ENCODE results near the gene ABCB11. TPM values are rescaled to one million over a fixed set of nuclear protein-coding genes. Genes with fewer than 3 reads are reported as not detected.
"Not testable (repeated sequence)": the region's sequence is repeated elsewhere in the genome, so short reads cannot be mapped to it uniquely, and the experiment has no call there.

ABCB11 gene
- total RNA-seq, 1 experiment from 2014 or later: 0.12 TPM

DNA sequence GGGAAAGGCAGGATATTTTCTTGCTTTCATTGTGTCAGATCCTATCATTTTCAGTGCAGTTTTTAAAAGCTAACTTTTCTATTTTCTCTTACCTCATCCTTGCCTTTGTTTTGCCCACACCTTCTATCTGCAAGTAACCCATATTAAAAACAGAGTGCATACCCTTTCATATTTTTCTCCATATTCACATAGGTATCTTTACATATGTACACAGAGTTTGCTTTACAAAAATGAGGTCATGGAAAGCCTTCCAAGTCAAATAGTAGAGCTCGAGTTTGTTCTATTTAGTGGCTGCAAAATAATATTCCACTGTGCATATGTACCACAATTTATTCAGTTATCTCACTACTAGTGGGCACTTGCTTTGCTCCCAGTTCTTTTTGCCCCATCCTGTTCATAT lies 34.3 kb upstream of the ABCB11 start:
- no peak overlapping the region for H2AFZ ChIP-seq (ENCODE audit: low read depth, low read length, poor library complexity, severe bottlenecking)
- no peaks in the 10 kb centered on the region for H3K79me2 ChIP-seq (ENCODE audit: insufficient read depth, low read length)
- no peaks in the 10 kb centered on the region for H3K9me3 ChIP-seq (ENCODE audit: control insufficient read depth in 1 of 2, insufficient read depth in 1 of 2, low read depth in 1 of 2, low read length in 2 of 2)
- no peak overlapping the region for H3K4me3 ChIP-seq (replicated peaks in 1 of 2; ENCODE audit: low read depth in 1 of 2, low read length in 2 of 2)
- H4K20me1 ChIP-seq (ENCODE audit: insufficient read depth): no peaks in the 10 kb centered on the region
- no peaks in the 10 kb centered on the region for H3K36me3 ChIP-seq (ENCODE audit: control insufficient read depth in 1 of 2, insufficient read depth in 2 of 2, low read length in 2 of 2)
- H3K9ac ChIP-seq (ENCODE audit: low read length): no peak overlapping the region
- H3K4me2 ChIP-seq (ENCODE audit: low read length): no peak overlapping the region
- ChIA-PET CTCF (no interaction called here), RAD21 (ENCODE audit: low non-redundant PET in 1 of 2, low total read pairs in 2 of 2, uncharacterized antibody in 2 of 2, unreplicated experiment in 2 of 2) (no interaction called here), POLR2A (no interaction called here)
- H3K27ac ChIP-seq (ENCODE audit: low read depth, low read length): no peak overlapping the region
- TF ChIP-seq, protein P1, sequence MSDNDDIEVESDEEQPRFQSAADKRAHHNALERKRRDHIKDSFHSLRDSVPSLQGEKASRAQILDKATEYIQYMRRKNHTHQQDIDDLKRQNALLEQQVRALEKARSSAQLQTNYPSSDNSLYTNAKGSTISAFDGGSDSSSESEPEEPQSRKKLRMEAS (IDR thresholded peaks at IDR 0.05): no peak
- TF ChIP-seq TCF7L2 (IDR thresholded peaks at IDR 0.05; ENCODE audit: borderline replicate concordance, extremely low read depth, insufficient read depth, insufficient read length): no peak
- no peak for TF ChIP-seq SIN3A (IDR thresholded peaks at IDR 0.05; ENCODE audit: low read depth)
- no peak for TF ChIP-seq ZFX (IDR thresholded peaks at IDR 0.05)
- no peak for TF ChIP-seq ZBTB33 (IDR thresholded peaks at IDR 0.05; ENCODE audit: extremely low read depth, insufficient replicate concordance, low read length)
- TF ChIP-seq POLR2A (IDR thresholded peaks at IDR 0.05; ENCODE audit: borderline replicate concordance, extremely low read depth, insufficient read depth, insufficient read length): no peak
- no peaks in the 10 kb centered on the region for H3K9me2 ChIP-seq (ENCODE audit: insufficient read depth)
- intact Hi-C loops (cut with micrococcal nuclease): no loop called here
- no TSS peak for BruUV-seq (replicated peaks)
- no peak for ATAC-seq
- no peaks in the 10 kb centered on the region for H3K27me3 ChIP-seq (ENCODE audit: insufficient read depth, low read length)
- no peak for DNase-seq (ENCODE audit: low read depth, low spot score)
- peaks cover 3 to 17% of the 10 kb centered on the region in 2 experiments; a peak in 3 of 4 replicates for H3K4me1 ChIP-seq (ENCODE audit: control insufficient read depth in 1 of 2, insufficient read depth in 2 of 2, low read length in 2 of 2)

- H3K4me1 ChIP-seq (ENCODE audit: control insufficient read depth in 1 of 2, insufficient read depth in 2 of 2, low read length in 2 of 2); H3K36me3 ChIP-seq (ENCODE audit: control insufficient read depth in 1 of 2, insufficient read depth in 2 of 2, low read length in 2 of 2); H3K9ac ChIP-seq (ENCODE audit: low read length); H2AFZ ChIP-seq (ENCODE audit: low read depth, low read length, poor library complexity, severe bottlenecking); H3K9me3 ChIP-seq (ENCODE audit: control insufficient read depth in 1 of 2, insufficient read depth in 1 of 2, low read depth in 1 of 2, low read length in 2 of 2); RAD21 ChIA-PET (ENCODE audit: low non-redundant PET in 1 of 2, low total read pairs in 2 of 2, uncharacterized antibody in 2 of 2, unreplicated experiment in 2 of 2); DNase-seq (ENCODE audit: low read depth, low spot score); intact Hi-C loops (cut with micrococcal nuclease); ATAC-seq; H3K4me3 ChIP-seq (replicated peaks in 1 of 2; ENCODE audit: low read depth in 1 of 2, low read length in 2 of 2); H3K27ac ChIP-seq (ENCODE audit: low read depth, low read length); H3K79me2 ChIP-seq (ENCODE audit: insufficient read depth, low read length); H3K9me2 ChIP-seq (ENCODE audit: insufficient read depth); H3K27me3 ChIP-seq (ENCODE audit: insufficient read depth, low read length); POLR2A ChIA-PET; BruUV-seq (replicated peaks); H3K4me2 ChIP-seq (ENCODE audit: low read length); H4K20me1 ChIP-seq (ENCODE audit: insufficient read depth): not testable (repeated sequence)
- CTCF ChIA-PET: interaction anchor here (0.6 kb wide), 1 partner anchor 9 kb away, joined by 5 read pairs; no protein-coding TSS in a partner anchor
These were observed 33.1 kb upstream of the ABCB11 start for GRCh38 chr2:169064199-169064598.

DNA sequence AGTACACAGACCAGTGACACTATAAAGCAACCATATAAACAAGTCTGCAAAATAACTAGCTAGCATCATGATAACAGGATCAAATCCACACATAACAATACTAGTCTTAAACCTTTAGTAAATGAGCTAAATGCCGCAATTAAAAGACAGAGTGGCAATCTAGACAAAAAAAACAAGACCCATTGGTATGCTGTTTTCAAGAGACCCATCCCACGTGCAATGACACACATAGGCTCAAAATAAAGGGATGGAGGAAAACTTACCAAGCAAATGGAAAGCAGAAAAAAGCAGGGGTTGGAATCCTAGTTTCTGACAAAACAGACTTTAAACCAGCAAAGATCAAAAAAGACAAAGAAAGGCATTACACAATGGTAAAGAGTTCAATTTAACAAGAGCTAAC lies 23.5 kb upstream of the ABCB11 start:
- intact Hi-C loops (cut with micrococcal nuclease); H3K79me2 ChIP-seq (ENCODE audit: insufficient read depth, low read length); H3K9me3 ChIP-seq (ENCODE audit: control insufficient read depth in 1 of 2, insufficient read depth in 1 of 2, low read depth in 1 of 2, low read length in 2 of 2); ATAC-seq; H3K4me1 ChIP-seq (ENCODE audit: control insufficient read depth in 1 of 2, insufficient read depth in 2 of 2, low read length in 2 of 2); BruUV-seq (replicated peaks); DNase-seq (ENCODE audit: low read depth, low spot score); POLR2A ChIA-PET; H3K27ac ChIP-seq (ENCODE audit: low read depth, low read length); H4K20me1 ChIP-seq (ENCODE audit: insufficient read depth); H3K36me3 ChIP-seq (ENCODE audit: control insufficient read depth in 1 of 2, insufficient read depth in 2 of 2, low read length in 2 of 2); H3K9me2 ChIP-seq (ENCODE audit: insufficient read depth); H3K27me3 ChIP-seq (ENCODE audit: insufficient read depth, low read length); H2AFZ ChIP-seq (ENCODE audit: low read depth, low read length, poor library complexity, severe bottlenecking); CTCF ChIA-PET; H3K4me3 ChIP-seq (replicated peaks in 1 of 2; ENCODE audit: low read depth in 1 of 2, low read length in 2 of 2); RAD21 ChIA-PET (ENCODE audit: low non-redundant PET in 1 of 2, low total read pairs in 2 of 2, uncharacterized antibody in 2 of 2, unreplicated experiment in 2 of 2); H3K4me2 ChIP-seq (ENCODE audit: low read length); H3K9ac ChIP-seq (ENCODE audit: low read length): not testable (repeated sequence)

All from HCT116 (cell line).